ENCODE measurements around the gene CAMK2D. TPM values are rescaled to one million over a fixed set of nuclear protein-coding genes. Genes with fewer than 3 reads are reported as not detected.

The CAMK2D gene
- total RNA-seq, 1 experiment from 2014 or later: 9.0 TPM

- Histone ChIP-seq H2BK120ac (ENCODE audit: low read depth, low read length, poor library complexity, severe bottlenecking) (no peak overlapping the region), H2BK5ac (ENCODE audit: insufficient read length, low read length) (no peak overlapping the region), H3K23ac (ENCODE audit: insufficient read length, low read depth, low read length) (no peak overlapping the region), H3K79me2 (ENCODE audit: insufficient read depth, low read length) (no peaks in the 10 kb centered on the region), H2AK5ac (ENCODE audit: insufficient read length, low read length) (no peak overlapping the region), H3K23me2 (ENCODE audit: insufficient read length, low read depth, low read length, poor library complexity, severe bottlenecking) (no peaks in the 10 kb centered on the region), H3K56ac (ENCODE audit: insufficient read length, low read depth, low read length) (no peak overlapping the region), H3K4ac (ENCODE audit: low read depth, low read length) (no peak overlapping the region), H4K8ac (replicated peaks; ENCODE audit: insufficient read length, low read depth, low read length) (no peak overlapping the region), H3K27me3 (ENCODE audit: insufficient read depth, low read length) (no peaks in the 10 kb centered on the region), H4K20me1 (ENCODE audit: control insufficient read depth, insufficient read depth, insufficient read length) (no peaks in the 10 kb centered on the region), H3K4me1 (ENCODE audit: insufficient read depth, low read length) (no peaks in the 10 kb centered on the region), H3K14ac (ENCODE audit: insufficient read depth, low read length) (no peak overlapping the region), H3T11ph (ENCODE audit: low read length) (no peak overlapping the region), H2BK20ac (ENCODE audit: low read depth, low read length, poor library complexity, severe bottlenecking) (no peak overlapping the region), H4K5ac (ENCODE audit: insufficient read length, low read depth, low read length) (no peak overlapping the region), H3K18ac (ENCODE audit: insufficient read length, low read depth, low read length) (no peak overlapping the region), H3K79me1 (ENCODE audit: insufficient read depth, low read depth, low read length, poor library complexity, severe bottlenecking) (no peaks in the 10 kb centered on the region), H3K4me2 (ENCODE audit: insufficient read depth, insufficient read length, low read length) (no peak overlapping the region), H2AFZ (ENCODE audit: low read length) (no peak overlapping the region), H4K91ac (ENCODE audit: insufficient read length, low read depth, low read length) (no peak overlapping the region), H2BK15ac (ENCODE audit: low read depth, low read length) (no peak overlapping the region), H3K9ac (ENCODE audit: extremely low read depth, insufficient read length, low read length) (no peak overlapping the region), H3K9me3 (ENCODE audit: control insufficient read depth, low read depth, low read length) (no peaks in the 10 kb centered on the region), H3K27ac (ENCODE audit: insufficient read length, low read depth, low read length) (no peak overlapping the region), H2BK12ac (ENCODE audit: insufficient read length, low read depth, low read length) (no peak overlapping the region)
- no peaks in the 10 kb centered on the region for H3K36me3 Mint-ChIP-seq (ENCODE audit: insufficient read depth in 1 of 3, low read depth in 3 of 3)
- 100% methylated on average over 1 of the region's 3 CpGs for WGBS (ENCODE audit: extremely low coverage, insufficient read length, low lambda C conversion rate)
- no peak for DNase-seq
- H3K4me3 Mint-ChIP-seq: no peak overlapping the region
- no peaks in the 10 kb centered on the region for H3K9me3 Mint-ChIP-seq
- no peaks in the 10 kb centered on the region for H3K4me1 Mint-ChIP-seq
- H3K27ac Mint-ChIP-seq: peak overlapping the region in 2 of 3 experiments; percentile 1 to 14; a peak in 3 of 7 replicates
- no peaks in the 10 kb centered on the region for H3K27me3 Mint-ChIP-seq (ENCODE audit: low read depth)
- TF ChIP-seq, protein P1, sequence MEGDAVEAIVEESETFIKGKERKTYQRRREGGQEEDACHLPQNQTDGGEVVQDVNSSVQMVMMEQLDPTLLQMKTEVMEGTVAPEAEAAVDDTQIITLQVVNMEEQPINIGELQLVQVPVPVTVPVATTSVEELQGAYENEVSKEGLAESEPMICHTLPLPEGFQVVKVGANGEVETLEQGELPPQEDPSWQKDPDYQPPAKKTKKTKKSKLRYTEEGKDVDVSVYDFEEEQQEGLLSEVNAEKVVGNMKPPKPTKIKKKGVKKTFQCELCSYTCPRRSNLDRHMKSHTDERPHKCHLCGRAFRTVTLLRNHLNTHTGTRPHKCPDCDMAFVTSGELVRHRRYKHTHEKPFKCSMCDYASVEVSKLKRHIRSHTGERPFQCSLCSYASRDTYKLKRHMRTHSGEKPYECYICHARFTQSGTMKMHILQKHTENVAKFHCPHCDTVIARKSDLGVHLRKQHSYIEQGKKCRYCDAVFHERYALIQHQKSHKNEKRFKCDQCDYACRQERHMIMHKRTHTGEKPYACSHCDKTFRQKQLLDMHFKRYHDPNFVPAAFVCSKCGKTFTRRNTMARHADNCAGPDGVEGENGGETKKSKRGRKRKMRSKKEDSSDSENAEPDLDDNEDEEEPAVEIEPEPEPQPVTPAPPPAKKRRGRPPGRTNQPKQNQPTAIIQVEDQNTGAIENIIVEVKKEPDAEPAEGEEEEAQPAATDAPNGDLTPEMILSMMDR (conservative IDR thresholded peaks at IDR 0.05): no peak
Observed at GRCh38 chr4:113566015-113566795, 195.3 kb downstream of the CAMK2D start.
